Calu3 (cell line): ENCODE measurements around the gene LCNL1. TPM values are rescaled to one million over a fixed set of nuclear protein-coding genes. Genes with fewer than 3 reads are reported as not detected.

Experiments
- BruUV-seq: library from RNA; stranded (reverse); fragments of 400-500 nt; replicated peaks from 2 replicates; lab custom pipeline; 2021; lab: Mats Ljungman, UMichigan
- CTCF ChIA-PET: fragments of 300-600 bp; sonication (Branson Sonifier 250); formaldehyde crosslinking; loops from one replicate; lab custom pipeline; 2022; ENCODE audit warnings: antibody characterized with exemption; lab: Charles Lee
- DNase-seq: peaks from one replicate; pipeline ENCODE4 v3.0.0; 2022
- H3K27ac Mint-ChIP-seq: one replicate; pipeline ENCODE4 v1.8.0; 2022; ENCODE audit warnings: mixed read lengths; ENCODE audit not compliant: unreplicated experiment
- H3K27me3 Mint-ChIP-seq: one replicate; pipeline ENCODE4 v1.8.0; 2022; ENCODE audit warnings: mixed read lengths; ENCODE audit not compliant: unreplicated experiment
- H3K36me3 Mint-ChIP-seq: one replicate; pipeline ENCODE4 v1.8.0; 2022; ENCODE audit warnings: mild to moderate bottlenecking, moderate library complexity, mixed read lengths; ENCODE audit not compliant: insufficient read depth, unreplicated experiment
- H3K4me1 Mint-ChIP-seq: one replicate; pipeline ENCODE4 v1.8.0; 2022; ENCODE audit warnings: mild to moderate bottlenecking, low read depth, mixed read lengths; ENCODE audit not compliant: unreplicated experiment
- H3K4me3 Mint-ChIP-seq: one replicate; pipeline ENCODE4 v1.8.0; 2022; ENCODE audit warnings: mild to moderate bottlenecking, low read depth, moderate library complexity, mixed read lengths; ENCODE audit not compliant: unreplicated experiment
- H3K9me3 Mint-ChIP-seq: one replicate; pipeline ENCODE4 v1.8.0; 2022; ENCODE audit warnings: low read depth, mixed read lengths; ENCODE audit not compliant: unreplicated experiment
- intact Hi-C: fragments of 100-400 bp; cut with micrococcal nuclease; formaldehyde crosslinking; loops from one replicate; pipeline ENCODE4 v1.10.0; 2022; ENCODE audit not compliant: unreplicated experiment
- total RNA-seq: library from RNA; stranded (reverse); gene quantifications from 2 replicates; pipeline ENCODE4 v1.2.3, GENCODE V29; 2022
- TF ChIP-seq, protein P1 (sequence below): fragments of 200-600 bp; IDR thresholded peaks from one replicate; pipeline ENCODE4 v1.8.0; 2022; ENCODE audit warnings: antibody characterized with exemption; ENCODE audit not compliant: unreplicated experiment

The LCNL1 gene
- total RNA-seq, 1 experiment from 2014 or later = not detected

DNA sequence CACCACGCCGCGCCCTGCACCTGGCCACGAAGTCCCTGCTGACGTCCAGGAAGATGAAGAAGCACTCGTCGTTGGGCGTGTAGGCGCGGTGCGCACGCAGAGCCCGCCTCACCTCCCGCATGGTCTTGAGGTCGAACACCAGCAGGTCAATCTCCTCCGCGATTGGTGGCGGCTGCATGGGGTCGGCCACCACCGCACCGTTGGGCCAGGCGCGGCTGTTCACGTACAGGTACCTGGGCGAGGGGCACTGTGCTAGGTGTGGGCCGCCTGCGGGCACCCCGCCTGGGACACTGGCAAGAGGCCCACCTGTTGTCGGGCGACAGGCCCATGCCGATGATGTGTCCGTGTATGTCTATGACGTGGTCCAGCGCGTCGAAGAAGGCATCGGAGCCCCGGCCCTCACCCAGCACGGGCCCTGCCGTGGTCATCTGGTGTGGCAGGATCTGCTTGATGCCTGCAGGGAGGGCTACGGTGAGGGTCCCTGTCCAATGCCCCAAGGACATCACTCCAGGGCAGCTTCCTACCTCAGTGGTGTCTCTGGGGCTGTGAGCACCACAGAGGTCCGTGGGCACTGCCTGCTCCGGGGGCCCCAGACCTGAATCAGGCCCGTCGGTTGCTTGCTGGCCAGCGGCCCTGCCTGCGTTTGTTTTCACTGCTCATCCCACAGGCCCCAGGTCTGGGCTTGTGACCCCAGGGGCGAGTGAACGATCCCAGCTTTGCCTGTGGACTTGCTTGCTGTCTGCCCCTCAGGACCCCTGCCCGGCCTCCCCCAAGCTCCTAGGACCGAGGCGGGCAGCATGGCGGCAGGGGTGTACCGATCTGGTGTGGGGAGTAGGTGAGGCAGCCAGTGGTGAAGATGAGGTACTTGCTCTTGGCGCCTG, 41.3 kb upstream of the LCNL1 start:
- no peak overlapping the region for H3K27ac Mint-ChIP-seq
- no peak overlapping the region for H3K4me3 Mint-ChIP-seq
- H3K9me3 Mint-ChIP-seq = no peaks in the 10 kb centered on the region
- no peaks in the 10 kb centered on the region for H3K27me3 Mint-ChIP-seq
- no peak for DNase-seq
- peaks cover 15% of the 10 kb centered on the region for H3K4me1 Mint-ChIP-seq
- CTCF ChIA-PET = no interaction called here
- TF ChIP-seq, protein P1, sequence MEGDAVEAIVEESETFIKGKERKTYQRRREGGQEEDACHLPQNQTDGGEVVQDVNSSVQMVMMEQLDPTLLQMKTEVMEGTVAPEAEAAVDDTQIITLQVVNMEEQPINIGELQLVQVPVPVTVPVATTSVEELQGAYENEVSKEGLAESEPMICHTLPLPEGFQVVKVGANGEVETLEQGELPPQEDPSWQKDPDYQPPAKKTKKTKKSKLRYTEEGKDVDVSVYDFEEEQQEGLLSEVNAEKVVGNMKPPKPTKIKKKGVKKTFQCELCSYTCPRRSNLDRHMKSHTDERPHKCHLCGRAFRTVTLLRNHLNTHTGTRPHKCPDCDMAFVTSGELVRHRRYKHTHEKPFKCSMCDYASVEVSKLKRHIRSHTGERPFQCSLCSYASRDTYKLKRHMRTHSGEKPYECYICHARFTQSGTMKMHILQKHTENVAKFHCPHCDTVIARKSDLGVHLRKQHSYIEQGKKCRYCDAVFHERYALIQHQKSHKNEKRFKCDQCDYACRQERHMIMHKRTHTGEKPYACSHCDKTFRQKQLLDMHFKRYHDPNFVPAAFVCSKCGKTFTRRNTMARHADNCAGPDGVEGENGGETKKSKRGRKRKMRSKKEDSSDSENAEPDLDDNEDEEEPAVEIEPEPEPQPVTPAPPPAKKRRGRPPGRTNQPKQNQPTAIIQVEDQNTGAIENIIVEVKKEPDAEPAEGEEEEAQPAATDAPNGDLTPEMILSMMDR = no peak
- no TSS peak for BruUV-seq
- intact Hi-C loops = no loop called here
- H3K36me3 Mint-ChIP-seq = peaks cover 81% of the 10 kb centered on the region

DNA sequence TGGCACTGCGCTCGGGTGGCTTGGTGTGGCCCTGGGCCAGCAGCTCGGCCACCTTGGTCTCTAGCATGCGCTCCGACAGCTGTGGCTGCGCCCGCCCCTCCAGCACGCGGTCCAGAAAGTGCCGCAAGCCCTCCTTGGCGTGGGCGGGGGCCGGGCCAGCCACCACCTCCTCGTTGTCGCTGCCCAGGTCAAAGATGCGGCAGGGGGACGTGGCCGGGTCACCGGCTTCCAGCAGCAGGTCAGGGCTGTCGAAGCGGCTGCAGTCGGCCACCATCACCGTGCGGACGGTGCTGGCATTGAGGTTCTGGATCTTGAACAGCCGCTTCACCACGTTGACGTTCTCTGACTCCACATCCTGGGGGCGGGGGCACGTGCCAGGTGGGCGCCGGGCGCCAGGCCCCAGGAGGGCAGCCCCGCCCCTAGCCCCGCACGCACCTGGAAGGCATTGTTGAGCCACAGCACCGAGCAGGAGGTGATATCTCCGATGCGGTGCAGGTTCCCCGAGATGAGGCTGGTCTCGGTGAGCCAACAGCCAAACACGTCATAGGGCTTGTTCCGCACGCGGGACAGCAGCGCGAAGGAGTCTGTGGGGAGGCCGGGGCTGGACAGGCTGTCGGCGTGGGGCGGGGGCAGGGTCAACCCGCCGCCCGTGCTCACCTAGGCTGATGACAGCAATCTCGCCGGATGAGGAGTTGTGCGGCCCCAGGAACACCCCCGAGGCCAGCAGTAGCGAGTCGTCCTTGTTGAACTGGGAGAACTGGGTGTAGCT, 40.5 kb upstream of the LCNL1 start:
- intact Hi-C loops = no loop called here
- Mint-ChIP-seq H3K4me1 (peaks cover 15% of the 10 kb centered on the region), H3K4me3 (peak overlapping the region; percentile 63), H3K9me3 (no peaks in the 10 kb centered on the region), H3K27me3 (no peaks in the 10 kb centered on the region), H3K36me3 (peaks cover 83% of the 10 kb centered on the region), H3K27ac (no peak overlapping the region)
- TF ChIP-seq, protein P1 = no peak
- CTCF ChIA-PET = no interaction called here
- TSS peak; percentile 30 for BruUV-seq
- DNase-seq = no peak

DNA sequence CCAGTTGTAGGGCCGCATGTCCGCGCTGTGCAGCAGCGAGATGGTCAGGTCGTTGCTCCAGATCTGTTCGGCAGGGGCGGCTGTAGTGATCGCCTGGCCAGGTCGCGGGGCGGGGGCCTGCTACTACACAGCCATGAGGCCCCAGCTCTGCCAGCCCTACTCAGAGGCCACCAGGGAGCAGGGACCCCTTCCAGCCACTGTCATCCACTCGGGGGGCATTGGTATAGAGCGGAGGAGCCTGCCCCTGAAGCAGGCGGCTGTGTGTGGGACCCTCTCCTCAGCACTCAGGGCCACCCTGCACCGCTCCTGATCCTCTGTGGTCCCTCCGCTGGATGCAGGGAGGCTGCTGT, 39.9 kb upstream of the LCNL1 start:
- CTCF ChIA-PET = no interaction called here
- Mint-ChIP-seq H3K4me1 (peaks cover 15% of the 10 kb centered on the region), H3K4me3 (peak overlapping the region; percentile 63), H3K27me3 (no peaks in the 10 kb centered on the region), H3K27ac (no peak overlapping the region), H3K9me3 (no peaks in the 10 kb centered on the region), H3K36me3 (peaks cover 78% of the 10 kb centered on the region)
- BruUV-seq = no TSS peak
- intact Hi-C loops = no loop called here
- TF ChIP-seq, protein P1 = no peak
- no peak for DNase-seq

DNA sequence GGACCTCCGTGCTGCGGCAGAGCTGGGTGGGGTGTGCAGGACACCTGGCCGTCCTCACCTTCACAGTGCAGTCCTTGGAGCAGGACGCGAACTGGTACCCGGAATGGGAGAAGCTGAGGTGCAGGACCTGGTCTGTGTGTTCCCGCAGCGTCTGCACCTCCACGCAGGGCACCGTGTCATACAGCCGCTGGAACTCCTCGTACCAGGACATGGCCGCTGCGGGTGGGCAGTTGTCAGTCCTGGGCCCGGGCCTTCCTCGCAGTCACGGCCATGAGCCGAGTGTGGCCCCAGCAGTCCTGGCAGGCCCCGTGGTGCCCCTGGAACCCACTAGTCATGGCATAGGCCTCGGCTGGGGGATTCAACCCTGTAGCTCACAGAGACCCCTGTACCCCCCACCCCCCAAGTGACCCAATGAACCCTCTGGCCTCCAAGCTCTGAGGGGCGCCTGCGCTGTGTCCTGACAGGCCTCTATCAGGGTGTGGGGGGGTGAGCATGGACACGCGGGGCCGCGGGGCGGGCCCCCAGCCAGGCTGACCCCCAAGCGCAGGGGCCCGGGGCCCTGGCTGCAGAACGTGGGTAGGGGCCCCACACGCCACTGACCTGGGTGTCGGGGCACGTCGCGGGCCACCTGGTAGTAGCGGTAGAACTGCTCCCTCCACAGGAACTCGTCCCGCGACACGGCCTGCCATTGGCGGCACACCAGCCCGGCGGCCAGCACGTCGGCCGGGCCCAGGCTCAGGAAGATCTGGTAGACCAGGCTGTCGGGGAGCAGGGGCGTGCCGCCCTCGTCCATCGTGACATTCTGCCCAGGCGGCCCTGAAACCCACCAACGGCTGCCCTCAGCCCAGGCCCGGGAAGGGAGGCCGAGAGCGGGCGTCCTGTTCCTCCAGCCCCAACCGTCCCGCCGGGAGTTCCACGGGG, 39.2 kb upstream of the LCNL1 start:
- BruUV-seq = no TSS peak
- peaks cover 15% of the 10 kb centered on the region for H3K4me1 Mint-ChIP-seq
- H3K9me3 Mint-ChIP-seq = no peaks in the 10 kb centered on the region
- peaks cover 75% of the 10 kb centered on the region for H3K36me3 Mint-ChIP-seq
- DNase-seq = peak; percentile 46
- H3K4me3 Mint-ChIP-seq = peak overlapping the region; percentile 63
- intact Hi-C loops = no loop called here
- CTCF ChIA-PET = interaction anchor here (1.0 kb wide), 1 partner anchor 86 kb away, joined by 4 read pairs; no protein-coding TSS in a partner anchor
- TF ChIP-seq, protein P1 = no peak
- H3K27me3 Mint-ChIP-seq = no peaks in the 10 kb centered on the region
- H3K27ac Mint-ChIP-seq = peak overlapping the region; percentile 30
